D721Med (cell line): ENCODE data around the gene MISP.

ENCODE experiments used
- DNase-seq: peaks from one replicate; pipeline ENCODE4 v3.0.0; 2011; ENCODE audit warnings: low spot score; ENCODE audit not compliant: insufficient read length
- FAIRE-seq: peaks from 2 replicates; lab custom pipeline; 2011; peaks lifted over from hg19 to GRCh38; lab: Jason Lieb, UNC
- CTCF ChIP-seq: IDR thresholded peaks from 2 replicates; pipeline ENCODE4 v1.5.1; 2012; ENCODE audit warnings: mild to moderate bottlenecking, control low read depth; ENCODE audit not compliant: insufficient read depth; ENCODE audit errors: missing control alignments

MISP gene

DNA sequence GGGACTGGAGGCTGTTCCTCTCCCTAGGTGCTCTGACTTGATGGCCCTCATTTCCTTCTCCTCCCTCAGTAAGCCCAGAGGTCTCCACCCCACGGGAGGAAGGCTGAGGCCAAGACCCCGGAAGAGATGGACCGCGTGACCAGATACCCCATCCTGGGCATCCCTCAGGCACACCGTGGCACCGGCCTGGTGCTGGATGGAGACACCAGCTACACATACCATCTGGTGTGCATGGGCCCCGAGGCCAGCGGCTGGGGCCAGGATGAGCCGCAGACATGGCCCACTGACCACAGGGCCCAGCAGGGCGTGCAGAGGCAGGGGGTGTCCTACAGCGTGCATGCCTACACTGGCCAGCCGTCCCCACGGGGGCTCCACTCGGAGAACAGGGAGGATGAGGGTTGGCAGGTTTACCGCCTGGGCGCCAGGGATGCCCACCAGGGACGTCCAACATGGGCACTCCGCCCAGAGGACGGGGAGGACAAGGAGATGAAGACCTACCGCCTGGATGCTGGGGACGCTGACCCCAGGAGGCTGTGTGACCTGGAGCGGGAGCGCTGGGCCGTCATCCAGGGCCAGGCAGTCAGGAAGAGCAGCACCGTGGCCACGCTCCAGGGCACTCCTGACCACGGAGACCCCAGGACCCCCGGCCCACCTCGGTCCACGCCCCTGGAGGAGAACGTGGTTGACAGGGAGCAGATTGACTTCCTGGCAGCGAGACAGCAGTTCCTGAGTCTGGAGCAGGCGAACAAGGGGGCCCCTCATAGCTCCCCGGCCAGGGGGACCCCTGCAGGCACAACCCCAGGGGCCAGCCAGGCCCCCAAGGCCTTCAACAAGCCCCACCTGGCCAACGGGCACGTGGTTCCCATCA lies 6.1 kb downstream of the MISP start:
- no peak for DNase-seq
- TF ChIP-seq CTCF: no peak
- FAIRE-seq: no peak

GRCh38 chr19:757811-758668 lies 7.1 kb downstream of the MISP start:
- no peak for TF ChIP-seq CTCF
- FAIRE-seq (no peak), DNase-seq (no peak)

- no peak for FAIRE-seq
Observed at GRCh38 chr19:763181-763580, 12.3 kb downstream of the MISP start.

DNA sequence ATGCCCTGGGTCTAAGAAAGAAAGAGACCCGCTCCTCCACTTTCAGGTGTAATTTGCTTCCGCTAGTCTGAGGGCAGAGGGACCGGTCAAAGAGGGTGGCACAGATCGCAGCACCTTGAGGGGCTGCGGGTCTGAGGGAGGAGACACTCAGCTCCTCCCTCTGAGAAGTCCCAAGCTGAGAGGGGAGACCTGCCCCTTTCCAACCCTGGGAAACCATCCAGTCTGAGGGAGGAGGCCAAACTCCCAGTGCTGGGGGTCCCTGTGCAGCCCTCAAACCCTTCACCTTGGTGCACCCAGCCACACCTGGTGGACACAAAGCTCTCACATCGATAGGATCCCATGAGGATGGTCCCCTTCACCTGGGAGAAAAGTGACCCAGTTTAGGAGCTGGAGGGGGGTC lies 13.0 kb downstream of the MISP start:
- FAIRE-seq (no peak), DNase-seq (no peak)
- TF ChIP-seq CTCF: no peak

More at GRCh38 chr19:763181-763580, 12.3 kb downstream of the MISP start:
- no peak for TF ChIP-seq CTCF
- DNase-seq: no peak

DNA sequence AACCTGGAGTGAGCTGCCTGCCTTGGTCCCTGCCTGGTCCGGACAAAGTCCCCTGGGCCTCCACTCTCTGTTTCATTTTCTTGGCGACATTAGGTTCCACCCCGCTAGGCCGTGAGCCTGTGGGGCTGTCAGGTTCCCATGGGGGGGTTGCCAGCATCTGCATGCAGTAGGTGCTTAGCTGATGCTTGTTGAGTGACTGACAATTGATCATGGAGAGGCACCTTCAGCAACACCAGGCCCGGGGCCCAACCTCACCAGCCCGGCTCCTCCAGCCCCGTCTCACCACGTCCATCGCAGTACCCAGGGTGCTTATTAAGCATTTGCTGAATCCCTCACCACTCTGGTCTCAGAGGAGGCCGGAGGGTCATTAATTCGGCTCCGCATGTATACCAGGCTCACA lies 13.4 kb downstream of the MISP start:
- FAIRE-seq: no peak
- TF ChIP-seq CTCF: no peak
- DNase-seq: no peak

GRCh38 chr19:765179-765738 lies 14.3 kb downstream of the MISP start:
- DNase-seq (no peak), FAIRE-seq (no peak)
- TF ChIP-seq CTCF: no peak
